ENCODE measurements around the gene DAD1. TPM values are rescaled to one million over a fixed set of nuclear protein-coding genes. Genes with fewer than 3 reads are reported as not detected.
A peak's percentile ranks its signal among the peaks of the same experiment; 100 is the strongest.

Gene DAD1
- total RNA-seq, 2 experiments from 2014 or later: 117 to 154 TPM

- DNase-seq (ENCODE audit: low spot score): peak; percentile 67
- Histone ChIP-seq H4K20me1 (ENCODE audit: insufficient read depth, low read length) (no peaks in the 10 kb centered on the region), H3K4me3 (ENCODE audit: low read depth, low read length, poor library complexity, severe bottlenecking) (peak within 1 kb of the TSS; percentile 88), H3K36me3 (ENCODE audit: insufficient read depth, low read length) (peaks cover 9% of the 10 kb centered on the region; the same call in 1 of the 2 replicates), H3K4me2 (ENCODE audit: low read length) (peak within 1 kb of the TSS; percentile 95), H3K4me1 (ENCODE audit: insufficient read depth, low read length, poor library complexity, severe bottlenecking) (peaks cover 48% of the 10 kb centered on the region), H3K79me2 (ENCODE audit: insufficient read depth, low read depth, low read length) (no peaks in the 10 kb centered on the region), H3K9me3 (ENCODE audit: low read length) (no peaks in the 10 kb centered on the region), H3K27ac (ENCODE audit: low read depth, low read length, poor library complexity, severe bottlenecking) (peak within 1 kb of the TSS; percentile 2), H2AFZ (ENCODE audit: low read length) (peak within 1 kb of the TSS; percentile 98), H3K9me2 (ENCODE audit: insufficient read depth, low read length) (no peaks in the 10 kb centered on the region)
- POLR2A ChIA-PET: interaction anchor here (0.6 to 6.4 kb wide), 11 partner anchors 9 to 265 kb away, joined by 3 to 47 read pairs (median 4); partner anchors contain the start of gene DAD1
- CTCF ChIA-PET (ENCODE audit: unreplicated experiment): interaction anchor here (1.2 to 1.5 kb wide), 4 partner anchors 9 to 254 kb away, joined by 3 to 8 read pairs (median 4); partner anchors contain the start of gene DAD1
- intact Hi-C loops (cut with micrococcal nuclease; ENCODE audit: unreplicated experiment): no loop called here
- TSS peak; percentile 65 for BruUV-seq (replicated peaks)
- TF ChIP-seq, protein P1, sequence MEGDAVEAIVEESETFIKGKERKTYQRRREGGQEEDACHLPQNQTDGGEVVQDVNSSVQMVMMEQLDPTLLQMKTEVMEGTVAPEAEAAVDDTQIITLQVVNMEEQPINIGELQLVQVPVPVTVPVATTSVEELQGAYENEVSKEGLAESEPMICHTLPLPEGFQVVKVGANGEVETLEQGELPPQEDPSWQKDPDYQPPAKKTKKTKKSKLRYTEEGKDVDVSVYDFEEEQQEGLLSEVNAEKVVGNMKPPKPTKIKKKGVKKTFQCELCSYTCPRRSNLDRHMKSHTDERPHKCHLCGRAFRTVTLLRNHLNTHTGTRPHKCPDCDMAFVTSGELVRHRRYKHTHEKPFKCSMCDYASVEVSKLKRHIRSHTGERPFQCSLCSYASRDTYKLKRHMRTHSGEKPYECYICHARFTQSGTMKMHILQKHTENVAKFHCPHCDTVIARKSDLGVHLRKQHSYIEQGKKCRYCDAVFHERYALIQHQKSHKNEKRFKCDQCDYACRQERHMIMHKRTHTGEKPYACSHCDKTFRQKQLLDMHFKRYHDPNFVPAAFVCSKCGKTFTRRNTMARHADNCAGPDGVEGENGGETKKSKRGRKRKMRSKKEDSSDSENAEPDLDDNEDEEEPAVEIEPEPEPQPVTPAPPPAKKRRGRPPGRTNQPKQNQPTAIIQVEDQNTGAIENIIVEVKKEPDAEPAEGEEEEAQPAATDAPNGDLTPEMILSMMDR (conservative IDR thresholded peaks at IDR 0.05; ENCODE audit: low read length): no peak
- no peak for TF ChIP-seq EZH2phosphoT487 (IDR thresholded peaks at IDR 0.05; ENCODE audit: borderline replicate concordance, low read depth, low read length)
Measured at GRCh38 chr14:22598099-22598895, 9.3 kb upstream of the DAD1 start, which contains the start of gene ABHD4. ABHD4 (plus strand) TSS chr14:22598300; CDS start chr14:22598307, 7 bp downstream.

GRCh38 chr14:22597771-22598098, 8.7 kb upstream of the DAD1 start:
- ChIA-PET POLR2A (interaction anchor here (1.3 to 6.4 kb wide), 2 partner anchors 8 to 67 kb away, joined by 3 to 47 read pairs; partner anchors contain the start of gene DAD1), CTCF (ENCODE audit: unreplicated experiment) (interaction anchor here (1.2 kb wide), 1 partner anchor 62 kb away, joined by 3 read pairs; no protein-coding TSS in a partner anchor)
- H3K27ac ChIP-seq (ENCODE audit: low read depth, low read length, poor library complexity, severe bottlenecking): peak overlapping the region; percentile 2
- BruUV-seq (replicated peaks): no TSS peak
- H4K20me1 ChIP-seq (ENCODE audit: insufficient read depth, low read length): no peaks in the 10 kb centered on the region
- peaks cover 48% of the 10 kb centered on the region for H3K4me1 ChIP-seq (ENCODE audit: insufficient read depth, low read length, poor library complexity, severe bottlenecking)
- H3K36me3 ChIP-seq (ENCODE audit: insufficient read depth, low read length): peaks cover 3% of the 10 kb centered on the region; the same call in 1 of the 2 replicates
- peak overlapping the region; percentile 98 for H2AFZ ChIP-seq (ENCODE audit: low read length)
- no peaks in the 10 kb centered on the region for H3K79me2 ChIP-seq (ENCODE audit: insufficient read depth, low read depth, low read length)
- H3K4me2 ChIP-seq (ENCODE audit: low read length): peak overlapping the region; percentile 95
- peak overlapping the region; percentile 88 for H3K4me3 ChIP-seq (ENCODE audit: low read depth, low read length, poor library complexity, severe bottlenecking)
- H3K9me3 ChIP-seq (ENCODE audit: low read length): no peaks in the 10 kb centered on the region
- H3K9me2 ChIP-seq (ENCODE audit: insufficient read depth, low read length): no peaks in the 10 kb centered on the region
- intact Hi-C loops (cut with micrococcal nuclease; ENCODE audit: unreplicated experiment): no loop called here
- TF ChIP-seq, protein P1 (conservative IDR thresholded peaks at IDR 0.05; ENCODE audit: low read length): no peak
- TF ChIP-seq EZH2phosphoT487 (IDR thresholded peaks at IDR 0.05; ENCODE audit: borderline replicate concordance, low read depth, low read length): no peak
- DNase-seq (ENCODE audit: low spot score): no peak

All from OCI-LY7 (cell line).